Vagina (tissue), 2 donors: ENCODE measurements around the gene TMEM135. TPM values are rescaled to one million over a fixed set of nuclear protein-coding genes. Genes with fewer than 3 reads are reported as not detected.

Experiments used
- DNase-seq, 2 donors: peaks; one replicate each; pipeline ENCODE4 v3.0.0-alpha.2; 2017; ENCODE audit errors: extremely low spot score in 2 of 2
- H3K27ac ChIP-seq: fragments of 200-600 bp; sonication (generic); one replicate; pipeline ENCODE4 v1.5.1; 2019
- H3K27me3 ChIP-seq: fragments of 200-600 bp; sonication (generic); one replicate; pipeline ENCODE4 v1.5.1; 2019
- H3K36me3 ChIP-seq, 2 donors: fragments of 200-600 bp; sonication (generic); one replicate each; pipeline ENCODE4 v1.5.1; 2017 to 2019
- H3K4me1 ChIP-seq: fragments of 200-600 bp; sonication (generic); one replicate; pipeline ENCODE4 v1.5.1; 2019
- H3K4me3 ChIP-seq, 2 donors: fragments of 200-600 bp; sonication (generic); 1 replicate in 1 of 2; 2 replicates in 1 of 2; pipeline ENCODE4 v1.5.1; 2016 to 2019
- H3K9me3 ChIP-seq: fragments of 200-600 bp; sonication (generic); one replicate; pipeline ENCODE4 v1.5.1; 2019
- POLR2A ChIP-seq, 2 donors: fragments of 450-650 bp; IDR thresholded peaks; one replicate each; pipeline ENCODE4 v1.6.1; 2017; ENCODE audit warnings: antibody characterized with exemption in 2 of 2, mild to moderate bottlenecking in 2 of 2, moderate library complexity in 2 of 2
- POLR2AphosphoS5 ChIP-seq, 2 donors: sonication (generic); formaldehyde crosslinking; IDR thresholded peaks; one replicate each; pipeline ENCODE4 v1.9.0; 2017; ENCODE audit warnings: antibody characterized with exemption in 2 of 2, mild to moderate bottlenecking in 2 of 2, low read depth in 1 of 2; ENCODE audit not compliant: insufficient read depth in 1 of 2
- intact Hi-C: fragments of 100-400 bp; cut with DNase I; formaldehyde crosslinking; loops from one replicate; pipeline ENCODE4 v1.15.1; 2023
- total RNA-seq: library from RNA; depleted of rRNA; stranded (reverse); fragments of >200 nt; gene quantifications from one replicate; pipeline ENCODE4 v1.2.3, GENCODE V29; 2016
- TF ChIP-seq, protein P1 (sequence below), 3 experiments: fragments of 450-650 bp in 2 of 3; fragments of 200-600 bp in 1 of 3; sonication (generic) in 1 of 3; IDR thresholded peaks; one replicate each; pipeline ENCODE4 v1.5.1; 2017 to 2019; ENCODE audit warnings: antibody characterized with exemption in 3 of 3, mild to moderate bottlenecking in 2 of 3, moderate library complexity in 2 of 3

Gene TMEM135
- total RNA-seq, 1 donor from 2014 or later: 17.2 TPM

DNA sequence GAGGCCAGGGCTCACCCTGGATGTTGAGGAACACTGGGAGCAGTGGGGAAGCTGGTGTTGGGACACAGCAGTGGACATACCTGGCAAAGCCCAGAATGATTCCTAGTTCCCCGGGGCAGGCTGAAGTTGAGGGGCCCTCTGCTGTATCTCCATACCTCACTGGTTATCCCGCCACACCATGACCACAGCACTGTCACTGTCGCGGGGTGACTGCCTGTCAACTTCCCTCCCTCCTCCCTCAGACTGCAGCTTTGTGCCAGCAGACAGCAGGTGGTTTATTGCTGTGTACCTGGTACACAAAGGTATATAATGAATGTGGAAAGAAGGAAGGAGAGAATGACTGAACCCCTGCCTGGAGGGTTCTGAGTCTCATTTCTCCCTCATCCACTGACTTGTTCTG lies 318.7 kb downstream of the TMEM135 start:
- H3K27me3 ChIP-seq: no peaks in the 10 kb centered on the region
- no peak overlapping the region for H3K27ac ChIP-seq
- H3K36me3 ChIP-seq: no peaks in the 10 kb centered on the region
- DNase-seq: peak in 1 of 2 donors; percentile 67
- intact Hi-C loops: no loop called here
- TF ChIP-seq POLR2A (IDR thresholded peaks at IDR 0.05) (no peak), POLR2AphosphoS5 (IDR thresholded peaks at IDR 0.05; ENCODE audit: insufficient read depth in 1 of 2, low read depth in 1 of 2) (no peak)
- TF ChIP-seq, protein P1, sequence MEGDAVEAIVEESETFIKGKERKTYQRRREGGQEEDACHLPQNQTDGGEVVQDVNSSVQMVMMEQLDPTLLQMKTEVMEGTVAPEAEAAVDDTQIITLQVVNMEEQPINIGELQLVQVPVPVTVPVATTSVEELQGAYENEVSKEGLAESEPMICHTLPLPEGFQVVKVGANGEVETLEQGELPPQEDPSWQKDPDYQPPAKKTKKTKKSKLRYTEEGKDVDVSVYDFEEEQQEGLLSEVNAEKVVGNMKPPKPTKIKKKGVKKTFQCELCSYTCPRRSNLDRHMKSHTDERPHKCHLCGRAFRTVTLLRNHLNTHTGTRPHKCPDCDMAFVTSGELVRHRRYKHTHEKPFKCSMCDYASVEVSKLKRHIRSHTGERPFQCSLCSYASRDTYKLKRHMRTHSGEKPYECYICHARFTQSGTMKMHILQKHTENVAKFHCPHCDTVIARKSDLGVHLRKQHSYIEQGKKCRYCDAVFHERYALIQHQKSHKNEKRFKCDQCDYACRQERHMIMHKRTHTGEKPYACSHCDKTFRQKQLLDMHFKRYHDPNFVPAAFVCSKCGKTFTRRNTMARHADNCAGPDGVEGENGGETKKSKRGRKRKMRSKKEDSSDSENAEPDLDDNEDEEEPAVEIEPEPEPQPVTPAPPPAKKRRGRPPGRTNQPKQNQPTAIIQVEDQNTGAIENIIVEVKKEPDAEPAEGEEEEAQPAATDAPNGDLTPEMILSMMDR (IDR thresholded peaks at IDR 0.05): no peak
- no peak overlapping the region for H3K4me3 ChIP-seq
- peaks cover 19% of the 10 kb centered on the region for H3K4me1 ChIP-seq
- no peaks in the 10 kb centered on the region for H3K9me3 ChIP-seq

DNA sequence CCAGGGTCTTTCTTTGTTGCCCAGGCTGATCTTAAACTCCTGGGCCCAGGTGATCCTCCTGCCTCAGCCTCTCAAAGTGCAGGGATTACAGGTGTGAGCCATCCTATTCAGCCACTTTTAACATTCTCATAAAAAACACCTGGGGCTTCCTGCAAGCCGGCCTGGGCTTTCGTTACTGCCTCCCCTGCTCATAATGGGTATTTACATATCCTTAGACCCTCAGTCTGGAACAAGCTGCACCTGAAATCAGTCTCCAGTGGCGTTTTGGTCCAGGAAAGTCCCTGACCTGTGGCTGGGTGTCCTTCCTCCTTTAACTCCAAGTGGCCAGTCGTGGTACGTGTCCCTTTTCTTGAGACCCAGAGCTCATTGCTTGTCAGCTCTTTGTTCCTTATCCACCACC lies 320.7 kb downstream of the TMEM135 start:
- Histone ChIP-seq H3K27ac (no peak overlapping the region), H3K4me3 (no peak overlapping the region), H3K27me3 (no peaks in the 10 kb centered on the region), H3K4me1 (peaks cover 9% of the 10 kb centered on the region), H3K36me3 (no peaks in the 10 kb centered on the region), H3K9me3 (no peaks in the 10 kb centered on the region)
- intact Hi-C loops: no loop called here
- peak in 1 of 2 donors; percentile 77 for DNase-seq
- TF ChIP-seq, protein P1 (IDR thresholded peaks at IDR 0.05): no peak

DNA sequence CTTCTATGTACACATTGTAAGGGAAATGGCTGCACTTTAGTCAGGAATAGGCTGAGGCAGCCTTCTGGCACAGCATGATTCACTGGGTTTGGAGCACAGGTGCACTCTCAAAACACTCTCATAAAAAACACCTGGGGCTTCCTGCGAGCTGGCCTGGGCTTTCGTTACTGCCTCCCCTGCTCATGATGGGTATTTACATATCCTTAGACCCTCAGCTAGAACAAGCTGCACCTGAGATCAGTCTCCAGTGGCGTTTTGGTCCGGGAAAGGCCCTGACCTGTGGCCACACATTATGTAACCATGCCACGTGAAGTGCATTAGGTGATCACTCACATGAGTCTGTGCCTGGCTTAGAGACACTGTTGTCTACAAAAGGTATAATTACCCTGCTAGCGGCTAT lies 321.7 kb downstream of the TMEM135 start:
- no peaks in the 10 kb centered on the region for H3K36me3 ChIP-seq
- intact Hi-C loops: no loop called here

DNA sequence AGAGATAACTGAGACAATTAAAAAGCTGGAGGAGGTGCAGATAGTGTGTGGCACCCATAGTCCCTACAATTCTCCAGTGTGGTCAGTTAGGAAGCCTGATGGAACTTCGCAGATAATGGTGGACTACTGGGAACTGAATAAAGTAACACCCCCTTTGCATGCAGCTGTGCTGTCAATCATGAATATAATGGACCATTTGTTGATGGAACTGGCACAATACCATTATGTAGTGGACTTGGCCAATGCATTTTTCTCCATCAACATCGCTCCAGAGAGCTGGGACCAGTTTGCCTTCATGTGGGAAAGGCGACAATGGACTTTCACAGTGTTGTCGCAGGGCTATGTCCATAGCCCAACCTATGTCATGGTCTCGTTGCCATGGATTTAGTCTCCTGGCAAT lies 324.2 kb downstream of the TMEM135 start:
- intact Hi-C loops: no loop called here
- peak in 1 of 2 donors; percentile 52 for DNase-seq
- H3K36me3 ChIP-seq: no peaks in the 10 kb centered on the region

More for the DNA sequence above, 321.7 kb downstream of the TMEM135 start:
- Histone ChIP-seq H3K27ac (no peak overlapping the region), H3K9me3 (no peaks in the 10 kb centered on the region), H3K4me1 (peaks cover 4% of the 10 kb centered on the region), H3K27me3 (no peaks in the 10 kb centered on the region), H3K4me3 (no peak overlapping the region)
- no peak for TF ChIP-seq POLR2AphosphoS5 (IDR thresholded peaks at IDR 0.05; ENCODE audit: insufficient read depth in 1 of 2, low read depth in 1 of 2)
- TF ChIP-seq, protein P1 (IDR thresholded peaks at IDR 0.05): no peak
- no peak for TF ChIP-seq POLR2A (IDR thresholded peaks at IDR 0.05)
- DNase-seq: peak in 1 of 2 donors; percentile 79

DNA sequence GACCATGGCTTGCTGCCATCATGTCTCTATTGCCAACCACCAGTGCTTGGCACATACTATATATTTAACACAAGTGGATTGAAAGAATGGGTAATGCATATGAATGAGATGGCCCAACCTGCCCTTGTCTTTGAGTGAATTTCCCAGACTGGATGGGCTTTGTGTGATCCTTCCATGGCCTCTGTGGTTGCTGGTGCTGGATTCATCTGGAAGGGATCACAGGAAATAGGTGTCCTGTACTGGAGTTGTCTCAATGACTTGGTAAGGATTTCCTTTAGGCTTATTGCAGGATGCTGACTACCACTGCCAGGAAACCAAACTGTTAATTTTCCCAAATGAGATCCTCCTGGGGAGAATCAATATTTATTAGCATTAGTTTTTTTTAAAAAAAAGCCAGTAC lies 328.6 kb downstream of the TMEM135 start:
- intact Hi-C loops: no loop called here
- DNase-seq: peak in 1 of 2 donors; percentile 58
- TF ChIP-seq POLR2AphosphoS5 (IDR thresholded peaks at IDR 0.05; ENCODE audit: insufficient read depth in 1 of 2, low read depth in 1 of 2): no peak
- TF ChIP-seq, protein P1 (IDR thresholded peaks at IDR 0.05): no peak

More for the DNA sequence above, 324.2 kb downstream of the TMEM135 start:
- Histone ChIP-seq H3K27ac (no peak overlapping the region), H3K4me1 (no peaks in the 10 kb centered on the region), H3K27me3 (no peaks in the 10 kb centered on the region), H3K9me3 (no peaks in the 10 kb centered on the region), H3K4me3 (no peak overlapping the region)
- TF ChIP-seq, protein P1 (IDR thresholded peaks at IDR 0.05): no peak
- no peak for TF ChIP-seq POLR2A (IDR thresholded peaks at IDR 0.05)
- no peak for TF ChIP-seq POLR2AphosphoS5 (IDR thresholded peaks at IDR 0.05; ENCODE audit: insufficient read depth in 1 of 2, low read depth in 1 of 2)

More for the DNA sequence above, 328.6 kb downstream of the TMEM135 start:
- H3K4me1 ChIP-seq: no peaks in the 10 kb centered on the region
- no peaks in the 10 kb centered on the region for H3K9me3 ChIP-seq
- no peaks in the 10 kb centered on the region for H3K36me3 ChIP-seq
- no peak overlapping the region for H3K4me3 ChIP-seq
- H3K27me3 ChIP-seq: no peaks in the 10 kb centered on the region
- no peak overlapping the region for H3K27ac ChIP-seq
